GM23338 (cell line): ENCODE measurements around the gene CPNE8. TPM values are rescaled to one million over a fixed set of nuclear protein-coding genes. Genes with fewer than 3 reads are reported as not detected.

Source experiments
- ATAC-seq: fragments of 200-7000 bp; cut with Tn5 transposase; 3 replicates; pipeline ENCODE4 v1.9.1; 2020
- DNase-seq: peaks from one replicate; pipeline ENCODE4 v3.0.0-alpha.2; 2015; ENCODE audit warnings: low spot score
- H2AFZ ChIP-seq: fragments of 200-600 bp; sonication (generic); 2 replicates; pipeline ENCODE4 v1.8.0; 2016; ENCODE audit warnings: antibody characterized with exemption, mild to moderate bottlenecking, moderate library complexity
- H3F3A ChIP-seq: fragments of 200-600 bp; sonication (generic); replicated peaks from 2 replicates; pipeline ENCODE4 v1.8.0; 2017; ENCODE audit warnings: antibody characterized with exemption, mixed run types, low read depth
- H3K27ac ChIP-seq: fragments of 200-600 bp; sonication (generic); 2 replicates; pipeline ENCODE4 v1.6.1; 2016; ENCODE audit warnings: low read depth
- H3K27me3 ChIP-seq: fragments of 200-600 bp; sonication (generic); 2 replicates; pipeline ENCODE4 v1.8.0; 2016; ENCODE audit warnings: mild to moderate bottlenecking, mixed run types, moderate library complexity; ENCODE audit not compliant: insufficient read depth
- H3K36me3 ChIP-seq: fragments of 200-600 bp; sonication (generic); 2 replicates; pipeline ENCODE4 v1.8.0; 2016; ENCODE audit warnings: mild to moderate bottlenecking; ENCODE audit not compliant: insufficient read depth
- H3K4me1 ChIP-seq: fragments of 200-600 bp; sonication (generic); 2 replicates; pipeline ENCODE4 v1.8.0; 2016; ENCODE audit warnings: mild to moderate bottlenecking, moderate library complexity; ENCODE audit not compliant: insufficient read depth
- H3K4me2 ChIP-seq: fragments of 200-600 bp; sonication (generic); 2 replicates; pipeline ENCODE4 v1.7.1; 2017; ENCODE audit warnings: mixed run types
- H3K4me3 ChIP-seq: fragments of 200-600 bp; sonication (generic); 2 replicates; pipeline ENCODE4 v1.6.1; 2016; ENCODE audit warnings: mixed run types
- H3K79me2 ChIP-seq: fragments of 200-600 bp; sonication (generic); replicated peaks from 2 replicates; pipeline ENCODE4 v1.8.0; 2017; ENCODE audit warnings: mild to moderate bottlenecking; ENCODE audit not compliant: insufficient read depth
- H3K9me2 ChIP-seq: fragments of 200-600 bp; sonication (generic); 2 replicates; pipeline ENCODE4 v1.8.0; 2017; ENCODE audit not compliant: insufficient read depth
- H4K20me1 ChIP-seq: fragments of 200-600 bp; sonication (generic); replicated peaks from 2 replicates; pipeline ENCODE4 v1.8.0; 2017; ENCODE audit warnings: mild to moderate bottlenecking; ENCODE audit not compliant: insufficient read depth
- H3K27ac Mint-ChIP-seq: 2 replicates; pipeline ENCODE4 v1.8.0; 2020; ENCODE audit warnings: inconsistent platforms, mild to moderate bottlenecking, moderate library complexity, mixed read lengths
- H3K27me3 Mint-ChIP-seq: 3 replicates; pipeline ENCODE4 v1.8.0; 2022; ENCODE audit warnings: low read depth, mild to moderate bottlenecking, moderate library complexity, mixed read lengths, inconsistent platforms; ENCODE audit not compliant: insufficient read depth, poor library complexity
- H3K36me3 Mint-ChIP-seq: 3 replicates; pipeline ENCODE4 v1.8.0; 2021; ENCODE audit warnings: low read depth, mild to moderate bottlenecking, inconsistent platforms, moderate library complexity, mixed read lengths
- H3K4me1 Mint-ChIP-seq: 3 replicates; pipeline ENCODE4 v1.8.0; 2020; ENCODE audit warnings: mild to moderate bottlenecking, inconsistent platforms, mixed read lengths
- H3K4me3 Mint-ChIP-seq: 3 replicates; pipeline ENCODE4 v1.8.0; 2021; ENCODE audit warnings: moderate library complexity, mild to moderate bottlenecking, inconsistent platforms, mixed read lengths
- H3K9me3 Mint-ChIP-seq: 3 replicates; pipeline ENCODE4 v1.8.0; 2020; ENCODE audit warnings: moderate library complexity, mild to moderate bottlenecking, inconsistent platforms, mixed read lengths
- CREB1 ChIP-seq: fragments of 250-450 bp; sonication (Bioruptor Pico); IDR thresholded peaks from 2 replicates; pipeline ENCODE4 v1.5.0; 2020; ENCODE audit warnings: low read depth, mild to moderate bottlenecking, moderate library complexity
- CTCF ChIP-seq, 2 experiments: fragments of 200-600 bp in 1 of 2; sonication (generic) in 1 of 2; conservative IDR thresholded peaks; 2 replicates each; pipeline versions ENCODE4 v1.5.1 to v1.6.1; 2016 to 2017; ENCODE audit warnings: antibody characterized with exemption in 2 of 2, low read depth in 2 of 2, mild to moderate bottlenecking in 2 of 2, moderate library complexity in 1 of 2
- EZH2 ChIP-seq: fragments of 200-600 bp; sonication (generic); IDR thresholded peaks from one replicate; pipeline ENCODE4 v1.8.0; 2017; ENCODE audit warnings: antibody characterized with exemption, mild to moderate bottlenecking, low read depth; ENCODE audit not compliant: unreplicated experiment
- EZH2phosphoT487 ChIP-seq: fragments of 200-600 bp; sonication (generic); IDR thresholded peaks from one replicate; pipeline ENCODE4 v1.8.1; 2018; ENCODE audit warnings: antibody characterized with exemption; ENCODE audit not compliant: unreplicated experiment
- JUNB ChIP-seq: IDR thresholded peaks from one replicate; pipeline ENCODE4 v1.6.1; 2016; ENCODE audit warnings: antibody characterized with exemption; ENCODE audit not compliant: unreplicated experiment
- REST ChIP-seq: IDR thresholded peaks from one replicate; pipeline ENCODE4 v1.6.1; 2018; ENCODE audit warnings: antibody characterized with exemption; ENCODE audit not compliant: unreplicated experiment
- STAT1 ChIP-seq: IDR thresholded peaks from one replicate; pipeline ENCODE4 v1.6.1; 2016; ENCODE audit warnings: antibody characterized with exemption; ENCODE audit not compliant: unreplicated experiment
- ZNF331 ChIP-seq: fragments of 250-450 bp; sonication (Bioruptor Pico); IDR thresholded peaks from 2 replicates; pipeline ENCODE4 v1.5.0; 2020; ENCODE audit warnings: low read depth, mild to moderate bottlenecking, moderate library complexity
- ZNF462 ChIP-seq: fragments of 250-450 bp; sonication (Bioruptor Pico); IDR thresholded peaks from 2 replicates; pipeline ENCODE4 v1.5.0; 2020; ENCODE audit warnings: mild to moderate bottlenecking, moderate library complexity
- polyA plus RNA-seq: library from polyadenylated mRNA; unstranded; fragments of >200 nt; fragmentation: Nextera tagmentation; extraction: Ambion mirVana; gene quantifications from 2 replicates; pipeline ENCODE4 v1.2.1, GENCODE V29; 2016
- total RNA-seq: library from RNA; depleted of rRNA; stranded (reverse); fragments of >200 nt; shearing (Covaris generic); gene quantifications from 2 replicates; pipeline ENCODE4 v1.2.3, GENCODE V29; 2014
- TF ChIP-seq, protein P1 (sequence below): IDR thresholded peaks from 2 replicates; pipeline ENCODE4 v1.6.1; 2016; ENCODE audit warnings: antibody characterized with exemption

The CPNE8 gene
- total and polyA plus RNA-seq, 2 experiments from 2014 or later = 8.7 to 10.1 TPM

- TF ChIP-seq JUNB (no peak), ZNF331 (CRISPR knock-in tag) (no peak), REST (no peak), CREB1 (CRISPR knock-in tag) (no peak), STAT1 (no peak)
- Mint-ChIP-seq H3K36me3 (peaks cover 5% of the 10 kb centered on the region; the same call in 1 of the 3 replicates), H3K4me1 (no peaks in the 10 kb centered on the region), H3K4me3 (no peak overlapping the region), H3K27me3 (no peaks in the 10 kb centered on the region), H3K27ac (no peak overlapping the region), H3K9me3 (no peaks in the 10 kb centered on the region; the same call in 2 of the 3 replicates)
- no peaks in the 10 kb centered on the region for H3K27me3 ChIP-seq
- H3K79me2 ChIP-seq = no peaks in the 10 kb centered on the region
- H3K4me2 ChIP-seq = no peak overlapping the region
- H3K4me1 ChIP-seq = no peaks in the 10 kb centered on the region
- H4K20me1 ChIP-seq = no peaks in the 10 kb centered on the region; the same call in 1 of the 2 replicates
- no peak overlapping the region for H3K4me3 ChIP-seq
- H3K36me3 ChIP-seq = no peaks in the 10 kb centered on the region
- no peak for ATAC-seq
- H2AFZ ChIP-seq = no peak overlapping the region
- DNase-seq = no peak
- H3K27ac ChIP-seq = no peak overlapping the region
- no peaks in the 10 kb centered on the region for H3K9me2 ChIP-seq
- no peaks in the 10 kb centered on the region for H3F3A ChIP-seq
Observed at GRCh38 chr12:38809832-38810231, 95.6 kb downstream of the CPNE8 start.

GRCh38 chr12:38788106-38788505, 117.3 kb downstream of the CPNE8 start:
- Mint-ChIP-seq H3K4me1 (0 out of 3 replicates have a peak, but pooled peaks cover 3% of the 10 kb centered on the region), H3K27me3 (no peaks in the 10 kb centered on the region), H3K27ac (no peak overlapping the region), H3K4me3 (no peak overlapping the region), H3K36me3 (peaks cover 8% of the 10 kb centered on the region; the same call in 2 of the 3 replicates), H3K9me3 (peaks cover 19% of the 10 kb centered on the region)
- H3K4me3 ChIP-seq = no peak overlapping the region
- no peak overlapping the region for H2AFZ ChIP-seq
- H3K4me1 ChIP-seq = no peaks in the 10 kb centered on the region
- DNase-seq (no peak), ATAC-seq (no peak)
- H3F3A ChIP-seq = no peaks in the 10 kb centered on the region
- no peaks in the 10 kb centered on the region for H3K36me3 ChIP-seq
- H3K4me2 ChIP-seq = no peak overlapping the region
- no peak overlapping the region for H3K27ac ChIP-seq
- H4K20me1 ChIP-seq = no peaks in the 10 kb centered on the region
- H3K27me3 ChIP-seq = no peaks in the 10 kb centered on the region
- H3K9me2 ChIP-seq = no peaks in the 10 kb centered on the region
- no peaks in the 10 kb centered on the region for H3K79me2 ChIP-seq
- TF ChIP-seq CTCF (conservative IDR thresholded peaks at IDR 0.05; ENCODE audit: low read depth in 2 of 2) = no peak
- TF ChIP-seq EZH2 = no peak
- no peak for TF ChIP-seq ZNF462 (CRISPR knock-in tag)
- TF ChIP-seq EZH2phosphoT487 = no peak
- no peak for TF ChIP-seq JUNB
- TF ChIP-seq, protein P1, sequence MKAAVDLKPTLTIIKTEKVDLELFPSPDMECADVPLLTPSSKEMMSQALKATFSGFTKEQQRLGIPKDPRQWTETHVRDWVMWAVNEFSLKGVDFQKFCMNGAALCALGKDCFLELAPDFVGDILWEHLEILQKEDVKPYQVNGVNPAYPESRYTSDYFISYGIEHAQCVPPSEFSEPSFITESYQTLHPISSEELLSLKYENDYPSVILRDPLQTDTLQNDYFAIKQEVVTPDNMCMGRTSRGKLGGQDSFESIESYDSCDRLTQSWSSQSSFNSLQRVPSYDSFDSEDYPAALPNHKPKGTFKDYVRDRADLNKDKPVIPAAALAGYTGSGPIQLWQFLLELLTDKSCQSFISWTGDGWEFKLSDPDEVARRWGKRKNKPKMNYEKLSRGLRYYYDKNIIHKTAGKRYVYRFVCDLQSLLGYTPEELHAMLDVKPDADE = no peak
